DOHH2 (cell line): Measurements from ENCODE around the gene SCAP.

Source experiments
- H3F3A ChIP-seq: fragments of 200-600 bp; sonication (generic), shearing (Covaris generic); 2 replicates; pipeline ENCODE4 v1.6.0; 2016; ENCODE audit warnings: antibody characterized with exemption, mild to moderate bottlenecking; ENCODE audit not compliant: control insufficient read depth, insufficient read depth
- H3K27ac ChIP-seq: fragments of 200-600 bp; sonication (generic); 2 replicates; pipeline ENCODE4 v1.5.1; 2014; ENCODE audit warnings: low read depth, mild to moderate bottlenecking, low read length, moderate library complexity
- H3K27me3 ChIP-seq: fragments of 200-600 bp; sonication (generic); 2 replicates; pipeline ENCODE4 v1.6.1; 2014; ENCODE audit warnings: mild to moderate bottlenecking, low read length, mixed read lengths; ENCODE audit not compliant: control insufficient read depth
- H3K36me3 ChIP-seq: fragments of 200-600 bp; sonication (generic); 2 replicates; pipeline ENCODE4 v1.6.1; 2014; ENCODE audit warnings: mild to moderate bottlenecking, low read length, moderate library complexity, mixed read lengths; ENCODE audit not compliant: control insufficient read depth
- H3K4me1 ChIP-seq: fragments of 200-600 bp; sonication (generic); 2 replicates; pipeline ENCODE4 v1.6.1; 2014; ENCODE audit warnings: mild to moderate bottlenecking, low read length, mixed read lengths; ENCODE audit not compliant: control insufficient read depth
- H3K4me2 ChIP-seq: fragments of 200-600 bp; sonication (generic); 2 replicates; pipeline ENCODE4 v1.6.0; 2014; ENCODE audit warnings: mild to moderate bottlenecking, low read length, moderate library complexity
- H3K4me3 ChIP-seq: fragments of 200-600 bp; sonication (generic); 2 replicates; pipeline ENCODE4 v1.5.1; 2014; ENCODE audit warnings: mild to moderate bottlenecking, low read length, mixed read lengths
- H3K79me2 ChIP-seq: fragments of 200-600 bp; sonication (generic); 2 replicates; pipeline ENCODE4 v1.6.1; 2014; ENCODE audit warnings: mild to moderate bottlenecking, low read length, mixed read lengths; ENCODE audit not compliant: control insufficient read depth
- H3K9me2 ChIP-seq: fragments of 200-600 bp; sonication (generic); replicated peaks from 2 replicates; pipeline ENCODE4 v1.6.1; 2014; ENCODE audit warnings: mild to moderate bottlenecking, low read length, mixed read lengths; ENCODE audit not compliant: control insufficient read depth
- H3K9me3 ChIP-seq: fragments of 200-600 bp; sonication (generic); 2 replicates; pipeline ENCODE4 v1.6.1; 2014; ENCODE audit warnings: antibody characterized with exemption, low read length, mixed read lengths; ENCODE audit not compliant: control insufficient read depth, insufficient read depth
- H4K20me1 ChIP-seq: fragments of 200-600 bp; sonication (generic); 2 replicates; pipeline ENCODE4 v1.6.0; 2014; ENCODE audit warnings: low read depth, mild to moderate bottlenecking, antibody characterized with exemption, low read length, moderate library complexity; ENCODE audit not compliant: control insufficient read depth, insufficient read depth
- CTCF ChIP-seq: fragments of 200-600 bp; sonication (generic); IDR thresholded peaks from one replicate; pipeline ENCODE4 v1.5.1; 2014; ENCODE audit warnings: antibody characterized with exemption, mild to moderate bottlenecking, low read depth, low read length; ENCODE audit not compliant: poor library complexity, severe bottlenecking
- EZH2phosphoT487 ChIP-seq: fragments of 200-600 bp; sonication (generic); IDR thresholded peaks from 2 replicates; pipeline ENCODE4 v1.6.1; 2017; ENCODE audit warnings: borderline replicate concordance, mild to moderate bottlenecking, antibody characterized with exemption, low read length, moderate library complexity, mixed read lengths

The SCAP gene

GRCh38 chr3:47384425-47384824 is 91.3 kb downstream of the SCAP start:
- H3F3A ChIP-seq, result no peaks in the 10 kb centered on the region
- H3K4me1 ChIP-seq, result peaks cover 15% of the 10 kb centered on the region
- H3K4me3 ChIP-seq, result no peak overlapping the region
- H3K79me2 ChIP-seq, result peaks cover 84% of the 10 kb centered on the region
- H3K9me3 ChIP-seq, result no peaks in the 10 kb centered on the region
- H3K9me2 ChIP-seq, result no peaks in the 10 kb centered on the region
- H3K27me3 ChIP-seq, result no peaks in the 10 kb centered on the region
- no peak overlapping the region for H3K27ac ChIP-seq
- TF ChIP-seq CTCF (no peak), EZH2phosphoT487 (no peak)
- H4K20me1 ChIP-seq, result peaks cover 8% of the 10 kb centered on the region; the same call in 1 of the 2 replicates
- no peaks in the 10 kb centered on the region for H3K36me3 ChIP-seq
- H3K4me2 ChIP-seq, result no peak overlapping the region

DNA sequence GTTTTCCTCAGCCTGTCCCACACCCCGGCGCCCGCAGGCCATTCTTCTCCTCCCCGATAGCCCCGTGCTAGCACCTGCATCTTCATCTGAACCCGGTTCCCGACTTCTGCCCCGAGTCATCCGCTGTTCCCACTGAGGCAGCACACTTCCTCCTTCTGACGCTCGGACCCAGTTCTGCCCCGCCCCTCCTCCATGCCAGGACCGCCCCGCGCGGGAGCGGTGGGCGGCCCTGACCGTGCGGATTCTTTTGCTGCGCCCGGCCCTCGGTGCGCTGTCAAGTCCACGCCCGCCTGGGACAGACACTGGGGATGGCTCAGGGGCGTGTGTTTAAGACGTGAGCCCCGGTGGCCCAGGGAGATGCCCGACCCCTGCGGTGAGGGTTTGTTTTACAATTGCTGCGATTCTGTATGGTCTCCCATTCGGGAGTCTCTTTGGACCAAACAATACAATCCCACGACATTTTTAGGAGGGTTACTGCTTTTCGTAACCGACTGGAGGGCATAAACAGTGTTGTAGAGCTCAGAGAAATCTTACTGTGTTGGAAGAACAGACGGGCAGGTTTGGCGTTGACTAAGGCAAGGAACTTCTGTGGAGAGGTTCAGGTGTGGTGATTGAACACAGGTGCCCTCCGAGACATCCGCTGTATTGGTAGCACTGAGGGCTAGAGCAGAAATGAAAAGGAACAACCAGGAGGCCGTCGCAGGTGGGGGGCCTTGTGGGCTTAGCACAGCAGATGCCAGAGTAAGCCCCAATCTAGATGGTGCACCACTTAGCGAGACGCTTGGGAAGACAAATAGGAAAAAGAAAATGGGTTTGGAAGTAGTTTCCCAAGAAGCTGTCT is 94.2 kb downstream of the SCAP start:
- Histone ChIP-seq H3K27ac (peak overlapping the region; percentile 65), H3K4me1 (peaks cover 40% of the 10 kb centered on the region)

DNA sequence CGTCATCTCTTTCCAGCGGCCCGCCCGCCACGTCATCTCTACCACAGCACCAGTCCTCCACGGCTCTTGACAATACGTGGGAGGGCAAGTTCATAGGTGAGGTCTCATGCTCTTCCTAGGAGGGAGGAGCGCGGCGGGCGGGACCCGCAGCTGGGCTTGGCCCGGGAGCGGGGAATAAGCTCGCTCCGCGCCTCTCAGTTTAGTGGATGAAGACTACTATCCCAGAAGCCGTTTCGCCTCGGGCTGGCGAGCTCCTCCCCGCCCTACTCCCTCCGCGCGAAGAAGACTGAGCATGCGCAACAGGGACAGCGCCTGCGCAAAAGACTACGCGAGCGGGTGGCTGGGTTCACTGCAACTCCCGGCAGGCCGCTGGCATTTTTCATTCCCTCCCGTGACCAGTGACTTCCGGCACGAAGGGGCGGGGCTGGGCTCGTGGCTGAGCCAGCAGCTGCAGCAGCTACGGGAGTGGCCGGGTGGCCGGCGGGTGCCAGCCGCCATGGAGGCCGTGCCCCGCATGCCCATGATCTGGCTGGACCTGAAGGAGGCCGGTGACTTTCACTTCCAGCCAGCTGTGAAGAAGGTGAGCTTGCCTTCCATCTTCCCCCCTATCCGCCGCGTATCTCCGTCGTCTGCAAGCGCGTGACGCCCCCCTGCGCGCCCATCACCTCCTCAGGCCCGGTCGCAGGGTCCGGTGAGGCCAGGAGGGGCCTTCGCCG is 95.0 kb downstream of the SCAP start, which contains the start of gene PTPN23:
Gene PTPN23 (plus strand): TSS at position 421 of the 716 bp plus-strand sequence. CDS start 76 bp downstream, at position 497.
- no peaks in the 10 kb centered on the region for H3K9me2 ChIP-seq
- no peaks in the 10 kb centered on the region for H3K36me3 ChIP-seq
- no peaks in the 10 kb centered on the region for H3K9me3 ChIP-seq
- H3K4me1 ChIP-seq, result peaks cover 40% of the 10 kb centered on the region
- peak within 1 kb of the TSS; percentile 67 for H3K4me2 ChIP-seq
- no peaks in the 10 kb centered on the region for H3F3A ChIP-seq
- H3K27me3 ChIP-seq, result no peaks in the 10 kb centered on the region
- peaks cover 67% of the 10 kb centered on the region for H3K79me2 ChIP-seq
- H3K27ac ChIP-seq, result peak within 1 kb of the TSS; percentile 65
- H4K20me1 ChIP-seq, result 0 out of 2 replicates have a peak, but pooled peaks cover 4% of the 10 kb centered on the region
- no peak for TF ChIP-seq CTCF
- TF ChIP-seq EZH2phosphoT487, result no peak
- peak within 1 kb of the TSS; percentile 87 for H3K4me3 ChIP-seq

More for the DNA sequence above, 94.2 kb downstream of the SCAP start:
- H3K9me2 ChIP-seq, result no peaks in the 10 kb centered on the region
- H3K36me3 ChIP-seq, result no peaks in the 10 kb centered on the region
- H3F3A ChIP-seq, result no peaks in the 10 kb centered on the region
- H3K4me3 ChIP-seq, result peak overlapping the region; percentile 87
- no peaks in the 10 kb centered on the region for H3K27me3 ChIP-seq
- H4K20me1 ChIP-seq, result 0 out of 2 replicates have a peak, but pooled peaks cover 4% of the 10 kb centered on the region
- H3K79me2 ChIP-seq, result peaks cover 75% of the 10 kb centered on the region
- no peak for TF ChIP-seq EZH2phosphoT487
- TF ChIP-seq CTCF, result no peak
- peak overlapping the region; percentile 67 for H3K4me2 ChIP-seq
- no peaks in the 10 kb centered on the region for H3K9me3 ChIP-seq
